H1 (cell line): Measurements from ENCODE around the gene FUNDC1. TPM values are rescaled to one million over a fixed set of nuclear protein-coding genes. Genes with fewer than 3 reads are reported as not detected.

Source experiments
- CTCF ChIA-PET: fragments of 300-600 bp; sonication (Branson Sonifier 250); formaldehyde crosslinking; loops from one replicate; lab custom pipeline; 2021; ENCODE audit not compliant: partially characterized antibody; lab: Charles Lee
- POLR2A ChIA-PET: fragments of 300-600 bp; sonication (Branson Sonifier 250); formaldehyde crosslinking; loops from one replicate; lab custom pipeline; 2021; ENCODE audit warnings: inconsistent platforms; ENCODE audit not compliant: partially characterized antibody; lab: Charles Lee
- DNase-seq, 2 experiments: peaks; one replicate each; pipeline versions ENCODE4 v3.0.0 to v3.0.0-alpha.2; 2010 to 2022; ENCODE audit warnings: low spot score in 2 of 2, low read depth in 1 of 2, mixed read lengths in 1 of 2
- FAIRE-seq: peaks from 2 replicates; lab custom pipeline; 2011; peaks lifted over from hg19 to GRCh38; lab: Jason Lieb, UNC
- H2AFZ ChIP-seq: 2 replicates; pipeline ENCODE4 v1.8.1; 2012; ENCODE audit warnings: low read length, inconsistent platforms
- H2AK5ac ChIP-seq: 2 replicates; pipeline ENCODE4 v1.6.1; 2013; ENCODE audit warnings: low read depth, low read length
- H2BK120ac ChIP-seq: replicated peaks from 2 replicates; pipeline ENCODE3; 2013; ENCODE audit warnings: low read depth, low read length, inconsistent platforms
- H2BK12ac ChIP-seq: 2 replicates; pipeline ENCODE4 v1.6.1; 2013; ENCODE audit warnings: low read depth, low read length
- H2BK15ac ChIP-seq: 2 replicates; pipeline ENCODE4 v1.6.1; 2013; ENCODE audit warnings: low read length
- H2BK20ac ChIP-seq: 2 replicates; pipeline ENCODE4 v1.6.1; 2013; ENCODE audit warnings: low read length
- H2BK5ac ChIP-seq: 2 replicates; pipeline ENCODE4 v1.6.1; 2013; ENCODE audit warnings: low read depth, low read length
- H3K14ac ChIP-seq: 2 replicates; pipeline ENCODE4 v1.6.1; 2013; ENCODE audit warnings: inconsistent platforms; ENCODE audit not compliant: insufficient read length
- H3K18ac ChIP-seq: 2 replicates; pipeline ENCODE4 v1.6.1; 2013; ENCODE audit warnings: low read length; ENCODE audit errors: extremely low read depth
- H3K23ac ChIP-seq: 2 replicates; pipeline ENCODE4 v1.6.1; 2013; ENCODE audit warnings: inconsistent platforms; ENCODE audit not compliant: insufficient read length
- H3K23me2 ChIP-seq: 2 replicates; pipeline ENCODE4 v1.6.1; 2013; ENCODE audit warnings: low read depth, low read length
- H3K27ac ChIP-seq: 2 replicates; pipeline ENCODE4 v1.6.1; 2011; ENCODE audit warnings: low read depth, low read length, inconsistent platforms
- H3K27me3 ChIP-seq, 4 experiments: replicated peaks in 1 of 4; 1 replicate in 1 of 4; 2 replicates in 3 of 4; pipeline versions ENCODE4 v1.6.1 to v1.8.1; 2011 to 2013; ENCODE audit warnings: low read length in 3 of 4, mild to moderate bottlenecking in 3 of 4, inconsistent platforms in 2 of 4, mixed read lengths in 2 of 4, moderate library complexity in 1 of 4; ENCODE audit not compliant: control insufficient read depth in 3 of 4, insufficient read depth in 3 of 4; ENCODE audit errors: extremely low read depth in 1 of 4
- H3K36me3 ChIP-seq, 4 experiments: 2 replicates each; pipeline versions ENCODE4 v1.6.1 to v1.8.1; 2011 to 2013; ENCODE audit warnings: mild to moderate bottlenecking in 4 of 4, low read length in 3 of 4, moderate library complexity in 2 of 4, control low read depth in 1 of 4, inconsistent platforms in 1 of 4; ENCODE audit not compliant: insufficient read depth in 4 of 4, control insufficient read depth in 2 of 4
- H3K4ac ChIP-seq: replicated peaks from 2 replicates; pipeline ENCODE3; 2013; ENCODE audit warnings: low read length, low read depth, mixed read lengths, inconsistent platforms; ENCODE audit not compliant: insufficient read length
- H3K4me1 ChIP-seq, 4 experiments: replicated peaks in 1 of 4; 1 replicate in 1 of 4; 2 replicates in 3 of 4; pipeline versions ENCODE4 v1.6.1 to v1.8.1; 2011 to 2013; ENCODE audit warnings: low read length in 3 of 4, inconsistent platforms in 2 of 4, mixed read lengths in 1 of 4; ENCODE audit not compliant: insufficient read depth in 4 of 4, control insufficient read depth in 3 of 4
- H3K4me2 ChIP-seq, 2 experiments: 2 replicates each; pipeline versions ENCODE4 v1.6.1 to v1.8.1; 2011 to 2013; ENCODE audit warnings: low read depth in 2 of 2, low read length in 2 of 2, control low read depth in 1 of 2, inconsistent platforms in 1 of 2, mild to moderate bottlenecking in 1 of 2; ENCODE audit not compliant: insufficient read depth in 1 of 2
- H3K4me3 ChIP-seq, 4 experiments: fragments of 200-600, 300-600 bp in 1 of 4; sonication (generic), shearing (Covaris generic), sonication (Bioruptor Twin) in 1 of 4; 2 replicates each; pipeline versions ENCODE4 v1.5.1 to v1.8.1; 2011 to 2016; ENCODE audit warnings: low read length in 4 of 4, low read depth in 3 of 4, control low read depth in 2 of 4, inconsistent platforms in 2 of 4, mild to moderate bottlenecking in 2 of 4, mixed read lengths in 1 of 4, moderate library complexity in 1 of 4; ENCODE audit not compliant: insufficient read depth in 2 of 4; ENCODE audit errors: extremely low read depth in 1 of 4
- H3K56ac ChIP-seq: replicated peaks from 2 replicates; pipeline ENCODE3; 2013; ENCODE audit warnings: low read depth, mild to moderate bottlenecking, mixed read lengths, low read length, inconsistent platforms; ENCODE audit not compliant: insufficient read length
- H3K79me1 ChIP-seq: 2 replicates; pipeline ENCODE4 v1.6.1; 2013; ENCODE audit warnings: low read depth, low read length, control low read depth
- H3K79me2 ChIP-seq, 2 experiments: 2 replicates each; pipeline versions ENCODE4 v1.6.1 to v1.8.1; 2012 to 2013; ENCODE audit warnings: low read length in 2 of 2, mild to moderate bottlenecking in 2 of 2, inconsistent platforms in 1 of 2; ENCODE audit not compliant: insufficient read depth in 2 of 2, control insufficient read depth in 1 of 2
- H3K9ac ChIP-seq, 4 experiments: replicated peaks in 1 of 4; 1 replicate in 1 of 4; 2 replicates in 3 of 4; pipeline versions ENCODE4 v1.6.1 to v1.8.1; 2011 to 2013; ENCODE audit warnings: low read depth in 3 of 4, low read length in 3 of 4, control low read depth in 2 of 4, mild to moderate bottlenecking in 2 of 4, moderate library complexity in 2 of 4, inconsistent platforms in 1 of 4; ENCODE audit errors: extremely low read depth in 1 of 4
- H3K9me3 ChIP-seq, 2 experiments: 2 replicates each; pipeline versions ENCODE4 v1.6.1 to v1.8.1; 2012 to 2013; ENCODE audit warnings: mild to moderate bottlenecking in 2 of 2, moderate library complexity in 2 of 2, control low read depth in 1 of 2, inconsistent platforms in 1 of 2, low read depth in 1 of 2, low read length in 1 of 2, mixed read lengths in 1 of 2; ENCODE audit not compliant: insufficient read depth in 2 of 2
- H4K20me1 ChIP-seq, 2 experiments: replicated peaks in 1 of 2; 2 replicates each; pipeline versions ENCODE3 to v1.8.1; 2011 to 2013; ENCODE audit warnings: inconsistent platforms in 2 of 2, low read length in 2 of 2, mild to moderate bottlenecking in 1 of 2; ENCODE audit not compliant: insufficient read depth in 2 of 2, control insufficient read depth in 1 of 2
- H4K5ac ChIP-seq: 2 replicates; pipeline ENCODE4 v1.6.1; 2013; ENCODE audit warnings: low read length, low read depth, mixed read lengths, inconsistent platforms; ENCODE audit not compliant: insufficient read length
- H4K8ac ChIP-seq: 2 replicates; pipeline ENCODE4 v1.8.0; 2013; ENCODE audit warnings: mild to moderate bottlenecking, moderate library complexity, low read length, inconsistent platforms; ENCODE audit not compliant: insufficient read depth; ENCODE audit errors: extremely low read depth
- H4K91ac ChIP-seq: replicated peaks from 2 replicates; pipeline ENCODE3; 2013; ENCODE audit warnings: low read length, mixed read lengths, inconsistent platforms; ENCODE audit not compliant: insufficient read length
- BRCA1 ChIP-seq: IDR thresholded peaks from 2 replicates; pipeline ENCODE4 v1.6.1; 2012; ENCODE audit warnings: low read depth, low read length, improper control_type of control experiment
- CHD1 ChIP-seq: IDR thresholded peaks from 2 replicates; pipeline ENCODE4 v1.6.1; 2012; ENCODE audit warnings: low read depth, low read length, improper control_type of control experiment
- EP300 ChIP-seq, 2 experiments: IDR thresholded peaks; 1 replicate in 1 of 2; 2 replicates in 1 of 2; pipeline ENCODE4 v1.6.1; 2011 to 2012; ENCODE audit warnings: low read depth in 2 of 2, low read length in 2 of 2, mild to moderate bottlenecking in 2 of 2, borderline replicate concordance in 1 of 2, inconsistent platforms in 1 of 2, moderate library complexity in 1 of 2
- HDAC2 ChIP-seq, 2 experiments: fragments of 300-600 bp in 1 of 2; sonication (generic) in 1 of 2; IDR thresholded peaks; 2 replicates each; pipeline ENCODE4 v1.6.1; 2011 to 2012; ENCODE audit warnings: low read depth in 2 of 2, low read length in 2 of 2, mild to moderate bottlenecking in 2 of 2, moderate library complexity in 2 of 2, borderline replicate concordance in 1 of 2, inconsistent platforms in 1 of 2
- POLR2A ChIP-seq, 2 experiments: IDR thresholded peaks; 1 replicate in 1 of 2; 2 replicates in 1 of 2; pipeline ENCODE4 v1.6.1; 2011; ENCODE audit warnings: low read depth in 2 of 2, low read length in 2 of 2, mild to moderate bottlenecking in 2 of 2; ENCODE audit errors: control extremely low read depth in 1 of 2
- SIRT6 ChIP-seq: IDR thresholded peaks from one replicate; pipeline ENCODE4 v1.7.1; 2012; ENCODE audit warnings: low read length, inconsistent platforms
- SP4 ChIP-seq: IDR thresholded peaks from 2 replicates; pipeline ENCODE4 v1.6.1; 2012; ENCODE audit warnings: low read length, inconsistent platforms
- TAF1 ChIP-seq: IDR thresholded peaks from 2 replicates; pipeline ENCODE4 v1.6.1; 2011; ENCODE audit warnings: mild to moderate bottlenecking, low read depth, low read length
- WGBS, 2 experiments: shearing (Covaris generic) in 1 of 2; methylation state at CpG; one replicate each; pipeline versions ENCODE4 v1.1.6 to v1.1.7; 2013 to 2015; ENCODE audit warnings: low lambda C conversion rate in 2 of 2, mixed read lengths in 2 of 2, inconsistent platforms in 1 of 2, low coverage in 1 of 2, missing lambda C conversion rate in 1 of 2; ENCODE audit not compliant: insufficient replicate concordance in 2 of 2, insufficient coverage in 1 of 2, insufficient read length in 1 of 2; ENCODE audit errors: extremely low coverage in 1 of 2, missing lambda C conversion rate in 1 of 2; 5-methylcytosine and 5-hydroxymethylcytosine counted together
- polyA plus RNA-seq, 7 experiments: library from polyadenylated mRNA; depleted of rRNA in 3 of 7; stranded (reverse) in 5 of 7; unstranded in 2 of 7; fragments of >200 nt in 5 of 7; fragments of 200-250 nt in 2 of 7; gene quantifications; 1 replicate in 5 of 7; 2 replicates in 1 of 7; 4 replicates in 1 of 7; pipeline versions ENCODE4 v1.2.1 to v1.2.3, GENCODE V29; 2011 to 2013; ENCODE audit warnings: missing spikeins in 2 of 7, mixed read lengths in 2 of 7
- total RNA-seq: library from RNA; stranded (reverse); fragmentation: NEBNext Ultra II Directional; extraction: Animal tissue kit (Norgen Biotek cat#: 25700); gene quantifications from 2 replicates; pipeline ENCODE4 v1.2.1, GENCODE V29; 2021
- TF ChIP-seq, protein P1 (sequence below): IDR thresholded peaks from 2 replicates; pipeline ENCODE4 v1.6.1; 2012; ENCODE audit warnings: inconsistent platforms
- TF ChIP-seq, protein P2 (sequence below), 3 experiments: IDR thresholded peaks; 1 replicate in 2 of 3; 2 replicates in 1 of 3; pipeline versions ENCODE4 v1.5.1 to v1.6.1; 2011; ENCODE audit warnings: low read length in 3 of 3, mild to moderate bottlenecking in 3 of 3, inconsistent platforms in 2 of 3, low read depth in 1 of 3, moderate library complexity in 1 of 3; ENCODE audit not compliant: insufficient read depth in 1 of 3; ENCODE audit errors: control extremely low read depth in 1 of 3

The FUNDC1 gene
- total and polyA plus RNA-seq, 2 of the 8 experiments (the other 6 are each of a cell fraction or from before 2014, with no cell fraction given): 13.7 to 24.1 TPM

DNA sequence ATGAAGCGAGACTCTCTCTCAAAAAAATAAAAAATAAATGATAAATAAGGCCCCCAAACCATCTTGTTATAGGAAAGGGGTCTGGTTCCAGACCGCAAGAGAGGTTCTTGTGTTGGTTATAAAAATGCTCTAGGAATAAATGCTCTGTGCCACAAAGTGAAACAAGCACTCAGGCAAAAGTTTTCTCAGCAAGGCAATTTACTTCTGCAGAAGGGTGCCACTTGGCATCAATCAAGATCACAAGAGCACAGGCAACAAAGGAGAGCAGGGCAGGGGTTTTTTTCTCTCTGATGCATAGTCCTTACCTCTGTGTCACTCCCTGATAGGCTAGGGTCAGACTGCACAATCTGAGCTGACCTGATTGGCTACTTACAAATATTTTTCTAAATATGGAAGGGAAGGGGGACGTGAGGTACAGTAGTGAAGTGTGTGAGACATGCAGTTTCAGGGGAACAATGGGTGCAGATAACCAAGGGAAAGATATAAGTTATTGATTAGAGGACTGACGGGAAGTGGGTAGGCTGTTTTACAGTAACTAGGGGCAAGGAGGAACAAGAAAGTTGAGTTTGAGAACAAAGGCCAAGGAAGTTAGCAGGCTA is 29.8 kb upstream of the FUNDC1 start:
- no peak for FAIRE-seq
- H3K23me2 ChIP-seq: no peaks in the 10 kb centered on the region
- no peak overlapping the region for H3K4me2 ChIP-seq
- no peak overlapping the region for H4K8ac ChIP-seq
- H3K4ac ChIP-seq: no peak overlapping the region
- no peaks in the 10 kb centered on the region for H3K4me1 ChIP-seq
- H2AK5ac ChIP-seq: no peak overlapping the region
- H2AFZ ChIP-seq: no peak overlapping the region
- H2BK20ac ChIP-seq: no peak overlapping the region
- H3K56ac ChIP-seq: no peak overlapping the region
- no peak overlapping the region for H3K4me3 ChIP-seq
- H3K79me2 ChIP-seq: no peaks in the 10 kb centered on the region
- H3K36me3 ChIP-seq: no peaks in the 10 kb centered on the region
- H2BK15ac ChIP-seq: no peak overlapping the region
- no peak overlapping the region for H2BK120ac ChIP-seq
- no peak overlapping the region for H4K5ac ChIP-seq
- H3K18ac ChIP-seq: no peak overlapping the region
- 69% methylated on average over 3 of the region's 4 CpGs; no CpG with 5 or more reads in 1 of the 2 experiments for WGBS, 2 experiments
- no peaks in the 10 kb centered on the region for H3K27me3 ChIP-seq
- H2BK12ac ChIP-seq: no peak overlapping the region
- H3K27ac ChIP-seq: no peak overlapping the region
- H4K91ac ChIP-seq: no peak overlapping the region
- no peaks in the 10 kb centered on the region for H3K79me1 ChIP-seq
- no peak overlapping the region for H3K23ac ChIP-seq
- H3K9me3 ChIP-seq: no peaks in the 10 kb centered on the region
- H3K9ac ChIP-seq: no peak overlapping the region
- DNase-seq: no peak
- ChIA-PET POLR2A (no interaction called here), CTCF (no interaction called here)
- no peak overlapping the region for H2BK5ac ChIP-seq
- H4K20me1 ChIP-seq: no peaks in the 10 kb centered on the region
- no peak overlapping the region for H3K14ac ChIP-seq
- TF ChIP-seq POLR2A (IDR thresholded peaks at IDR 0.05; ENCODE audit: control extremely low read depth in 1 of 2, low read depth in 2 of 2, low read length in 2 of 2) (no peak), CHD1 (no peak), HDAC2 (IDR thresholded peaks at IDR 0.05; ENCODE audit: borderline replicate concordance in 1 of 2, low read depth in 2 of 2, low read length in 2 of 2) (no peak), SIRT6 (no peak), SP4 (no peak), TAF1 (no peak), EP300 (IDR thresholded peaks at IDR 0.05; ENCODE audit: borderline replicate concordance in 1 of 2, low read depth in 2 of 2, low read length in 2 of 2) (no peak), BRCA1 (no peak)
- TF ChIP-seq, protein P1, sequence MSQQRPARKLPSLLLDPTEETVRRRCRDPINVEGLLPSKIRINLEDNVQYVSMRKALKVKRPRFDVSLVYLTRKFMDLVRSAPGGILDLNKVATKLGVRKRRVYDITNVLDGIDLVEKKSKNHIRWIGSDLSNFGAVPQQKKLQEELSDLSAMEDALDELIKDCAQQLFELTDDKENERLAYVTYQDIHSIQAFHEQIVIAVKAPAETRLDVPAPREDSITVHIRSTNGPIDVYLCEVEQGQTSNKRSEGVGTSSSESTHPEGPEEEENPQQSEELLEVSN: no peak
- TF ChIP-seq, protein P2, sequence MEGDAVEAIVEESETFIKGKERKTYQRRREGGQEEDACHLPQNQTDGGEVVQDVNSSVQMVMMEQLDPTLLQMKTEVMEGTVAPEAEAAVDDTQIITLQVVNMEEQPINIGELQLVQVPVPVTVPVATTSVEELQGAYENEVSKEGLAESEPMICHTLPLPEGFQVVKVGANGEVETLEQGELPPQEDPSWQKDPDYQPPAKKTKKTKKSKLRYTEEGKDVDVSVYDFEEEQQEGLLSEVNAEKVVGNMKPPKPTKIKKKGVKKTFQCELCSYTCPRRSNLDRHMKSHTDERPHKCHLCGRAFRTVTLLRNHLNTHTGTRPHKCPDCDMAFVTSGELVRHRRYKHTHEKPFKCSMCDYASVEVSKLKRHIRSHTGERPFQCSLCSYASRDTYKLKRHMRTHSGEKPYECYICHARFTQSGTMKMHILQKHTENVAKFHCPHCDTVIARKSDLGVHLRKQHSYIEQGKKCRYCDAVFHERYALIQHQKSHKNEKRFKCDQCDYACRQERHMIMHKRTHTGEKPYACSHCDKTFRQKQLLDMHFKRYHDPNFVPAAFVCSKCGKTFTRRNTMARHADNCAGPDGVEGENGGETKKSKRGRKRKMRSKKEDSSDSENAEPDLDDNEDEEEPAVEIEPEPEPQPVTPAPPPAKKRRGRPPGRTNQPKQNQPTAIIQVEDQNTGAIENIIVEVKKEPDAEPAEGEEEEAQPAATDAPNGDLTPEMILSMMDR (IDR thresholded peaks at IDR 0.05; ENCODE audit: control extremely low read depth in 1 of 3, insufficient read depth in 1 of 3, low read depth in 1 of 3, low read length in 3 of 3): no peak
